Measurements from ENCODE around the gene PTPRN2.
"Not testable (repeated sequence)": the region's sequence is repeated elsewhere in the genome, so short reads cannot be mapped to it uniquely, and the experiment has no call there.

PTPRN2 gene

GRCh38 chr7:158431941-158432347 is 155.7 kb downstream of the PTPRN2 start:
- peak; percentile 26 for DNase-seq (ENCODE audit: low read depth)
- TF ChIP-seq POLR2A (IDR thresholded peaks at IDR 0.05; ENCODE audit: extremely low read depth, insufficient read length) = no peak
- no peak for TF ChIP-seq MAX (IDR thresholded peaks at IDR 0.05; ENCODE audit: low read depth, low read length)
- TF ChIP-seq MYC (IDR thresholded peaks at IDR 0.05; ENCODE audit: low read depth, low read length) = no peak
- no peak for TF ChIP-seq CTCF (IDR thresholded peaks at IDR 0.05; ENCODE audit: low read depth, low read length)
- no peak overlapping the region for H3K4me3 ChIP-seq (ENCODE audit: low read depth, low read length)

GRCh38 chr7:158431055-158431940 is 156.3 kb downstream of the PTPRN2 start:
- no peak for DNase-seq (ENCODE audit: low read depth)
- TF ChIP-seq MYC (IDR thresholded peaks at IDR 0.05; ENCODE audit: low read depth, low read length) = no peak
- no peak overlapping the region for H3K4me3 ChIP-seq (ENCODE audit: low read depth, low read length)

- DNase-seq (ENCODE audit: low read depth) = no peak
- H3K4me3 ChIP-seq (ENCODE audit: low read depth, low read length) = no peak overlapping the region
- TF ChIP-seq POLR2A (IDR thresholded peaks at IDR 0.05; ENCODE audit: extremely low read depth, insufficient read length) = no peak
- no peak for TF ChIP-seq MAX (IDR thresholded peaks at IDR 0.05; ENCODE audit: low read depth, low read length)
- no peak for TF ChIP-seq MYC (IDR thresholded peaks at IDR 0.05; ENCODE audit: low read depth, low read length)
- no peak for TF ChIP-seq CTCF (IDR thresholded peaks at IDR 0.05; ENCODE audit: low read depth, low read length)
Measured at GRCh38 chr7:158430308-158431034, 157.2 kb downstream of the PTPRN2 start.

- TF ChIP-seq POLR2A (IDR thresholded peaks at IDR 0.05; ENCODE audit: extremely low read depth, insufficient read length) = no peak
- TF ChIP-seq MYC (IDR thresholded peaks at IDR 0.05; ENCODE audit: low read depth, low read length) = no peak
- TF ChIP-seq MAX (IDR thresholded peaks at IDR 0.05; ENCODE audit: low read depth, low read length) = no peak
- no peak for TF ChIP-seq CTCF (IDR thresholded peaks at IDR 0.05; ENCODE audit: low read depth, low read length)
- peak; percentile 45 for DNase-seq (ENCODE audit: low read depth)
- H3K4me3 ChIP-seq (ENCODE audit: low read depth, low read length) = no peak overlapping the region
Measured at GRCh38 chr7:158428837-158429753, 158.5 kb downstream of the PTPRN2 start.

GRCh38 chr7:158428131-158428836 is 159.3 kb downstream of the PTPRN2 start:
- no peak for TF ChIP-seq MYC (IDR thresholded peaks at IDR 0.05; ENCODE audit: low read depth, low read length)
- TF ChIP-seq MAX (IDR thresholded peaks at IDR 0.05; ENCODE audit: low read depth, low read length) = no peak
- TF ChIP-seq POLR2A (IDR thresholded peaks at IDR 0.05; ENCODE audit: extremely low read depth, insufficient read length) = no peak
- no peak for TF ChIP-seq CTCF (IDR thresholded peaks at IDR 0.05; ENCODE audit: low read depth, low read length)
- no peak overlapping the region for H3K4me3 ChIP-seq (ENCODE audit: low read depth, low read length)
- DNase-seq (ENCODE audit: low read depth) = no peak

GRCh38 chr7:158425676-158426075 is 161.9 kb downstream of the PTPRN2 start:
- H3K4me3 ChIP-seq (ENCODE audit: low read depth, low read length); DNase-seq (ENCODE audit: low read depth): not testable (repeated sequence)
